Measurements from ENCODE around the gene SLC9A9.

The SLC9A9 gene

DNA sequence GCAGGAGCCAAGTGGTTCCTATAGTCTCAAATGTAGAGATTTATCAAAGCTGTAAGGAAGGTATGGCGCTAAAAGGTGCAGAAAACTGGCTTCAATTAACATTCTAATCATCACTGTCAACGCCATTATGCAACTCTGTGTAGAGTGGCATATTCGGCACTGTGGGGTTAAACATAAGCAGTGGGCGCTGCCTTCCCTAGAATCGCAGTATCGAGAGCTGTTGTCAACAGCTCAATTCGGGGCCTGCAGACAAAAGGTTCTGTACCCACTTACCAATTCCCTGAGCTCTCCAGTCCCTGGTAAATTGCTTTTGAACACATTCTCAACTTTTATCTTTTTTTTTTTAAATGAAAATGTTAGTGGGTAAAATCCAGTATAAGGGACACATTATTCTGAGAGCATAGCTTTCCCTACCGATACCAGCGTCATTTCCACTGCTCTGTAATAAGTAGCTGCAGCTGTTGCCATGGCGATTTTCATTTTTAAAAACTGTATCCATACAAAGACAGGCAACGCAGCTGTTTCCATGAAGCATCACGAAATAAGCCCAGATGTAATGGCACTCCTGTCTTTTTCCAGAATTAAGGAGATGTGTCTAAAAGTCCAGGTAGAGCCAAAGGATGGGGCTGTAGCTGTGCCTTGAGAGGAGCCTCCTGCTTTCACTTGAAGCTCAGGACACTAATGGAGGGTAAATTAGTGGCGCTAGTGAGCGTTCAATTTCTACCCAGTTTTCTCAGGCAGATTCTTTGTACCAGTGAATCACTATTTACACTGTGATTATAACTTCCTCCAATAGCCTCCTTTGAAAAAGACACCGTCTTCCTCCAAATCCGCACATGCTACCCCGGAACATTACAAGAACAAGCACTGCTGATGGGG lies 250.3 kb downstream of the SLC9A9 start:
- DNase-seq (ENCODE audit: low read depth in 2 of 2): no peak
- H3K4me3 ChIP-seq (replicated peaks in 1 of 2; ENCODE audit: low read depth in 2 of 2, low read length in 2 of 2): no peak overlapping the region
- TF ChIP-seq, protein P1, sequence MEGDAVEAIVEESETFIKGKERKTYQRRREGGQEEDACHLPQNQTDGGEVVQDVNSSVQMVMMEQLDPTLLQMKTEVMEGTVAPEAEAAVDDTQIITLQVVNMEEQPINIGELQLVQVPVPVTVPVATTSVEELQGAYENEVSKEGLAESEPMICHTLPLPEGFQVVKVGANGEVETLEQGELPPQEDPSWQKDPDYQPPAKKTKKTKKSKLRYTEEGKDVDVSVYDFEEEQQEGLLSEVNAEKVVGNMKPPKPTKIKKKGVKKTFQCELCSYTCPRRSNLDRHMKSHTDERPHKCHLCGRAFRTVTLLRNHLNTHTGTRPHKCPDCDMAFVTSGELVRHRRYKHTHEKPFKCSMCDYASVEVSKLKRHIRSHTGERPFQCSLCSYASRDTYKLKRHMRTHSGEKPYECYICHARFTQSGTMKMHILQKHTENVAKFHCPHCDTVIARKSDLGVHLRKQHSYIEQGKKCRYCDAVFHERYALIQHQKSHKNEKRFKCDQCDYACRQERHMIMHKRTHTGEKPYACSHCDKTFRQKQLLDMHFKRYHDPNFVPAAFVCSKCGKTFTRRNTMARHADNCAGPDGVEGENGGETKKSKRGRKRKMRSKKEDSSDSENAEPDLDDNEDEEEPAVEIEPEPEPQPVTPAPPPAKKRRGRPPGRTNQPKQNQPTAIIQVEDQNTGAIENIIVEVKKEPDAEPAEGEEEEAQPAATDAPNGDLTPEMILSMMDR (IDR thresholded peaks at IDR 0.05; ENCODE audit: low read depth, low read length): no peak

DNA sequence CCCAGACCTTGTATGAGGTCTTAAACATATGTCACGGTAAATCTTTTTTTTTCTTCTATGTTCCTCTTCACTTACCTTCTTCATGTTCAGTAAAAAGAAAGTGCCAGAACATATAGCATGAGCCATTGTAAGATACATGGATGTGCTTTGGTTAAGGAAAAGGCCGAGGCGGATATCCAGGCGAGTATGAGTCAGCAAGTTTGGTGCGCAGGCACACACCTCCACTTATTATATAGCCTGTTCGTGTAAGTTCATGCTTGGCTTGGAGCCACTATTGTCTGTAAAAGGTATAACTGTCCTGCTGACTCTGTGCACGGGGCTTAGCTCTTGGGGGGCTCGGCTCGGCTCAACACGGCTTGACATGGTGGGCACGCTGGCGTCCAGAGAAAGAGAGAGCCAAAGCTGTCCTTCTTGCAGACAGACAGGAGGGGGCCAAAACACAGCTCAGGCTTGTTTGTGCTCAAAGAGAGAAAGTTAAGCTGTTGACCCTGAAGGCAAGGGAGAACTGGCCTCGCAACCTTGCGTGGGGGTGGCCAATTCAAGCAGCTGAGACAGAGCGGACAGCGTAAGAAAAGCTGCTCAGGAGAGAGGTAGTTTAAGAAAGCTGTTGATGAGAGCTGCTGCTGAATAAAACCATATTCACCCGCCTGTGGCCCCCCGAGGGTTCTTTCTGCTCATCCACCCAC lies 251.2 kb downstream of the SLC9A9 start:
- no peak for DNase-seq (ENCODE audit: low read depth in 2 of 2)
- no peak overlapping the region for H3K4me3 ChIP-seq (replicated peaks in 1 of 2; ENCODE audit: low read depth in 2 of 2, low read length in 2 of 2)
- TF ChIP-seq, protein P1 (IDR thresholded peaks at IDR 0.05; ENCODE audit: low read depth, low read length): no peak

DNA sequence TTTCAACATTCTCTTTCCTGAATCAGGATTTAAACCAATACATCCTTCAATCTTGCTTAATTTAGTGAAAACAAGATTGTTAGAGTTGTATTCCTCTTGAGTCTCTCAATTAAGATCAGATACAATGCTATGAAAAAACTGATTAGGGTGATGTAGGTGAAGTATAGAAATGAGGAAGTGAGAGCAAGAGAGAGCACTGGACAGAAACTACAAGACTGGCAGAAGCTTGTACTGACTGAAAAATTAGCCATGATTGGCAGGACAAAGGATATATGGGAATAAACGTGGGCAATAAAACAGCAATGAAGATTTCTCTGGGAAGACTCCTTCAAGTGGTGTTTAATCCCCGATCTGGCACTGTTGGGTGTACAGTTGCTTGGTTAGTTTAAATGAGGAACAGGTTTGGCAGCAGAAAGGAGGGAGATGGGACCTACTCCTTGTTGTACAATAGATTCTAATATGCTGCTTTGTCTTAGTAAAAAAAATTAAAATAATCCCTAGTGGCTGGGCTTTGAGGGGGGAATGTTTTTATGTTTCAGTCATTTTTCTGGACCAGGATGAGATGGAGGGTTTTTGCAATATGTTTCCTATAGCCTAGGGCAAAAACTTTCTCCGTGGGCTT lies 252.7 kb downstream of the SLC9A9 start:
- no peak for DNase-seq (ENCODE audit: low read depth in 2 of 2)
- TF ChIP-seq, protein P1 (IDR thresholded peaks at IDR 0.05; ENCODE audit: low read depth, low read length): no peak
- H3K4me3 ChIP-seq (replicated peaks in 1 of 2; ENCODE audit: low read depth in 2 of 2, low read length in 2 of 2): no peak overlapping the region

DNA sequence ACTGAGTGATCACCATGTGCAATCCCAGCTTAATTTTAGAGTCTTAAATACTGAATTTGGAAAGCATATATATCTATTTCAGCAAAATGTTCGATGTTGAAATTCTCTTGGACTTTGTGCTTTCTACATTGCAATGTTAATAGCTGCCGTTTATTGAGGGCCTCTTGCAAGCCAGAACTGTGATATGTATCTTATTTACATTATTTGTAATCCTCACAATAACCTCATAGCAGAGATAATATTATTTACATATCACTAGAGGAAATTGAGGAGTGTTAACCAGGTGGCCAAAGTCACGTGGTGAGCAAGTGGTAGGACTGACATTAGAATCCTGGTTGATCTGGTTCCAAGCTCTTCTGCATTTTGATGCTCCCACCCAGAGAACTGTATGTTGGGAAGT lies 254.1 kb downstream of the SLC9A9 start:
- no peak overlapping the region for H3K4me3 ChIP-seq (replicated peaks in 1 of 2; ENCODE audit: low read depth in 2 of 2, low read length in 2 of 2)
- DNase-seq (ENCODE audit: low read depth in 2 of 2): no peak
- TF ChIP-seq, protein P1 (IDR thresholded peaks at IDR 0.05; ENCODE audit: low read depth, low read length): no peak

DNA sequence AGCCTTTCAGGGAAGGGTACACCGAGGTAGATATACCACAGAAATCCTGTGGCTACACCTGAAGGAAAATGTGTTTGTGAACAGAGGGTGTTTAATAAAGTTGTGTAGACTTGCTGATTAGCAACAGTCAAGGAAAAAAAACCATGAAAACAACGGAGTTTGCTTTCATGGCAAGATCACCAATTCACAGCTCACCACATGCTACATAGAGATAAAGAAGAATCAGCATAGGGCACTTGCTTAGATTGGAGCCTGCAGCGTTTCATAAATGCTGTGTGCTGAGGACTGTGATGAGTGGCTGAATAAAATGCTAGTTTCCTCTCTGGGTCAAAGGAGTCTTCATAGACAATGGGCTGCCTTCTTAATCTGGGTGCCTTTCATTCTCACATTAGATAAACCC lies 257.6 kb downstream of the SLC9A9 start:
- no peak overlapping the region for H3K4me3 ChIP-seq (replicated peaks in 1 of 2; ENCODE audit: low read depth in 2 of 2, low read length in 2 of 2)
- TF ChIP-seq, protein P1 (IDR thresholded peaks at IDR 0.05; ENCODE audit: low read depth, low read length): no peak
- no peak for DNase-seq (ENCODE audit: low read depth in 2 of 2)

DNA sequence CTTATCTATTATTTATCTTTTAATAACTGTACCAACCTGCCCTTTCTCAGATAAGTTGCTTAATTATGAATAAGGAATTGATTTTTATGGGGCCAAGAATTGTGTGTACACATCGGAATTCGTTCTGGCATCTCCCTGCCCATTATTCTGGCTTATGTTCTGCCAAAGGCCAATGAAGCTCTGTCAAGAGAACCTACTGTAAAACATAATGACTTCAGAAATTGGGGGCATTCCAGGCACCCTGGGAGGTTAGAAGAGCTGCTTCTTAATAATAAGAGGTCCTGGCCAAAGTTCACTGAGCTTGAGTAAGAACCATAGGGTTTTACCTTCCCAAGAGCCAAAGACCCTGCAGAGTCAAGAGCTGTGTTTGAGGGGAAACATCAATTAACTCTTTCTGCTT lies 261.7 kb downstream of the SLC9A9 start:
- H3K4me3 ChIP-seq (replicated peaks in 1 of 2; ENCODE audit: low read depth in 2 of 2, low read length in 2 of 2): no peak overlapping the region
- peak in 1 of 2 donors; percentile 61 for DNase-seq (ENCODE audit: low read depth in 2 of 2)
- TF ChIP-seq, protein P1 (IDR thresholded peaks at IDR 0.05; ENCODE audit: low read depth, low read length): no peak
